Memory B cell (primary cell): ENCODE data around the gene CD200.

Experiments used
- ATAC-seq: fragments of 150-1000 bp; cut with Tn5 transposase; 2 replicates; pipeline ENCODE4 v1.10.0; 2021; ENCODE audit warnings: low read depth, mild to moderate bottlenecking, moderate library complexity
- DNase-seq, 2 donors: peaks; one replicate each; pipeline ENCODE4 v3.0.0; 2022; ENCODE audit warnings: low spot score in 2 of 2
- H3K27ac Mint-ChIP-seq: one replicate; pipeline ENCODE4 v1.8.0; 2022; ENCODE audit warnings: mild to moderate bottlenecking, moderate library complexity, mixed read lengths
- H3K27me3 Mint-ChIP-seq: one replicate; pipeline ENCODE4 v1.8.0; 2022; ENCODE audit warnings: mixed read lengths
- H3K36me3 Mint-ChIP-seq: one replicate; pipeline ENCODE4 v1.8.0; 2022; ENCODE audit warnings: mild to moderate bottlenecking, mixed read lengths
- H3K4me1 Mint-ChIP-seq: one replicate; pipeline ENCODE4 v1.8.0; 2022; ENCODE audit warnings: mixed read lengths
- H3K4me3 Mint-ChIP-seq: one replicate; pipeline ENCODE4 v1.8.0; 2022; ENCODE audit warnings: mild to moderate bottlenecking, moderate library complexity, mixed read lengths
- H3K9me3 Mint-ChIP-seq: one replicate; pipeline ENCODE4 v1.8.0; 2022; ENCODE audit warnings: mixed read lengths

Gene CD200

GRCh38 chr3:112314649-112315048 is 18.3 kb upstream of the CD200 start:
- DNase-seq (no peak), ATAC-seq (no peak)
- Mint-ChIP-seq H3K27me3 (no peaks in the 10 kb centered on the region), H3K36me3 (peaks cover 3% of the 10 kb centered on the region), H3K9me3 (peaks cover 4% of the 10 kb centered on the region), H3K27ac (no peak overlapping the region), H3K4me3 (no peak overlapping the region), H3K4me1 (peaks cover 3% of the 10 kb centered on the region)

GRCh38 chr3:112315791-112316190 is 17.2 kb upstream of the CD200 start:
- DNase-seq, result no peak
- ATAC-seq, result no peak
- no peak overlapping the region for H3K4me3 Mint-ChIP-seq
- no peak overlapping the region for H3K27ac Mint-ChIP-seq
- peaks cover 4% of the 10 kb centered on the region for H3K9me3 Mint-ChIP-seq
- peaks cover 3% of the 10 kb centered on the region for H3K36me3 Mint-ChIP-seq
- H3K4me1 Mint-ChIP-seq, result peaks cover 3% of the 10 kb centered on the region
- no peaks in the 10 kb centered on the region for H3K27me3 Mint-ChIP-seq

- Mint-ChIP-seq H3K27me3 (no peaks in the 10 kb centered on the region), H3K4me1 (peaks cover under 1% of the 10 kb centered on the region), H3K9me3 (peaks cover 2% of the 10 kb centered on the region), H3K27ac (no peak overlapping the region), H3K4me3 (no peak overlapping the region), H3K36me3 (peaks cover 3% of the 10 kb centered on the region)
- no peak for DNase-seq
- no peak for ATAC-seq
Observed at GRCh38 chr3:112319516-112320276, 13.3 kb upstream of the CD200 start.

GRCh38 chr3:112320691-112321090 is 12.3 kb upstream of the CD200 start:
- H3K4me3 Mint-ChIP-seq, result no peak overlapping the region
- H3K9me3 Mint-ChIP-seq, result no peaks in the 10 kb centered on the region
- H3K4me1 Mint-ChIP-seq, result no peaks in the 10 kb centered on the region
- DNase-seq (no peak), ATAC-seq (no peak)
- H3K27ac Mint-ChIP-seq, result no peak overlapping the region
- H3K36me3 Mint-ChIP-seq, result no peaks in the 10 kb centered on the region
- no peaks in the 10 kb centered on the region for H3K27me3 Mint-ChIP-seq

- Mint-ChIP-seq H3K4me1 (peaks cover 2% of the 10 kb centered on the region), H3K4me3 (no peak overlapping the region), H3K9me3 (no peaks in the 10 kb centered on the region), H3K36me3 (no peaks in the 10 kb centered on the region), H3K27me3 (no peaks in the 10 kb centered on the region), H3K27ac (no peak overlapping the region)
- DNase-seq (no peak), ATAC-seq (no peak)
Observed at GRCh38 chr3:112321867-112322652, 10.9 kb upstream of the CD200 start.

GRCh38 chr3:112327371-112327951 is 5.5 kb upstream of the CD200 start:
- DNase-seq (peak in 1 of 2 donors; percentile 57), ATAC-seq (peak; percentile 100)
- Mint-ChIP-seq H3K4me3 (no peak overlapping the region), H3K27ac (no peak overlapping the region), H3K27me3 (no peaks in the 10 kb centered on the region), H3K36me3 (no peaks in the 10 kb centered on the region), H3K9me3 (no peaks in the 10 kb centered on the region), H3K4me1 (peaks cover 2% of the 10 kb centered on the region)

GRCh38 chr3:112331851-112332250 is 1.1 kb upstream of the CD200 start:
- H3K4me3 Mint-ChIP-seq, result peak overlapping the region; percentile 76
- no peak overlapping the region for H3K27ac Mint-ChIP-seq
- H3K9me3 Mint-ChIP-seq, result no peaks in the 10 kb centered on the region
- H3K27me3 Mint-ChIP-seq, result no peaks in the 10 kb centered on the region
- H3K4me1 Mint-ChIP-seq, result peaks cover 20% of the 10 kb centered on the region
- DNase-seq (no peak), ATAC-seq (no peak)
- peaks cover 2% of the 10 kb centered on the region for H3K36me3 Mint-ChIP-seq

GRCh38 chr3:112333381-112334317 is 693 bp downstream of the CD200 start:
- Mint-ChIP-seq H3K27me3 (no peaks in the 10 kb centered on the region), H3K4me1 (peaks cover 26% of the 10 kb centered on the region), H3K27ac (peak overlapping the region; percentile 70), H3K9me3 (no peaks in the 10 kb centered on the region), H3K36me3 (peaks cover 2% of the 10 kb centered on the region), H3K4me3 (peak overlapping the region; percentile 95)
- DNase-seq, result no peak
- peak; percentile 36 for ATAC-seq

GRCh38 chr3:112334691-112335433 is 1.9 kb downstream of the CD200 start:
- H3K9me3 Mint-ChIP-seq, result no peaks in the 10 kb centered on the region
- peak overlapping the region; percentile 44 for H3K4me3 Mint-ChIP-seq
- no peak overlapping the region for H3K27ac Mint-ChIP-seq
- H3K4me1 Mint-ChIP-seq, result peaks cover 29% of the 10 kb centered on the region
- H3K36me3 Mint-ChIP-seq, result peaks cover 2% of the 10 kb centered on the region
- DNase-seq (no peak), ATAC-seq (no peak)
- no peaks in the 10 kb centered on the region for H3K27me3 Mint-ChIP-seq

- ATAC-seq, result no peak
- no peak overlapping the region for H3K27ac Mint-ChIP-seq
- H3K27me3 Mint-ChIP-seq, result no peaks in the 10 kb centered on the region
- no peak overlapping the region for H3K4me3 Mint-ChIP-seq
- peaks cover 29% of the 10 kb centered on the region for H3K4me1 Mint-ChIP-seq
- DNase-seq, result no peak
- peaks cover 2% of the 10 kb centered on the region for H3K36me3 Mint-ChIP-seq
- no peaks in the 10 kb centered on the region for H3K9me3 Mint-ChIP-seq
Observed at GRCh38 chr3:112335434-112335781, 2.5 kb downstream of the CD200 start.

GRCh38 chr3:112338021-112338726 is 5.2 kb downstream of the CD200 start:
- Mint-ChIP-seq H3K4me1 (peaks cover 31% of the 10 kb centered on the region), H3K27me3 (no peaks in the 10 kb centered on the region), H3K27ac (peak overlapping the region; percentile 9), H3K36me3 (peaks cover 9% of the 10 kb centered on the region), H3K9me3 (peaks cover 2% of the 10 kb centered on the region), H3K4me3 (no peak overlapping the region)
- ATAC-seq (no peak), DNase-seq (no peak)

- ATAC-seq (no peak), DNase-seq (no peak)
- peaks cover 10% of the 10 kb centered on the region for H3K36me3 Mint-ChIP-seq
- peaks cover 2% of the 10 kb centered on the region for H3K9me3 Mint-ChIP-seq
- H3K27ac Mint-ChIP-seq, result no peak overlapping the region
- H3K4me1 Mint-ChIP-seq, result peaks cover 30% of the 10 kb centered on the region
- no peaks in the 10 kb centered on the region for H3K27me3 Mint-ChIP-seq
- H3K4me3 Mint-ChIP-seq, result no peak overlapping the region
Observed at GRCh38 chr3:112338727-112339056, 5.7 kb downstream of the CD200 start.

GRCh38 chr3:112339134-112339533 is 6.2 kb downstream of the CD200 start:
- H3K27ac Mint-ChIP-seq, result peak overlapping the region; percentile 23
- DNase-seq, result no peak
- H3K36me3 Mint-ChIP-seq, result peaks cover 13% of the 10 kb centered on the region
- ATAC-seq, result no peak
- no peak overlapping the region for H3K4me3 Mint-ChIP-seq
- H3K9me3 Mint-ChIP-seq, result peaks cover 4% of the 10 kb centered on the region
- H3K4me1 Mint-ChIP-seq, result peaks cover 26% of the 10 kb centered on the region
- no peaks in the 10 kb centered on the region for H3K27me3 Mint-ChIP-seq
